Esophagus muscularis mucosa (tissue), 4 donors: Measurements from ENCODE around the gene TOM1L2. TPM values are rescaled to one million over a fixed set of nuclear protein-coding genes. Genes with fewer than 3 reads are reported as not detected.
A peak's percentile ranks its signal among the peaks of the same experiment; 100 is the strongest.

Source experiments
- DNase-seq: peaks from one replicate; pipeline ENCODE4 v3.0.0-alpha.2; 2017; ENCODE audit errors: extremely low spot score
- H3K27ac ChIP-seq, 4 donors: fragments of 200-600 bp; sonication (generic); replicated peaks in 1 of 4; 1 replicate in 3 of 4; 2 replicates in 1 of 4; pipeline ENCODE4 v1.5.1; 2016 to 2019; ENCODE audit warnings: mild to moderate bottlenecking in 1 of 4
- H3K27me3 ChIP-seq, 4 donors: fragments of 200-600 bp; sonication (generic); one replicate each; pipeline versions ENCODE4 v1.5.1 to v1.6.0; 2016 to 2019
- H3K36me3 ChIP-seq, 4 donors: fragments of 200-600 bp; sonication (generic); one replicate each; pipeline ENCODE4 v1.5.1; 2016 to 2019
- H3K4me1 ChIP-seq, 4 donors: fragments of 200-600 bp; sonication (generic); one replicate each; pipeline ENCODE4 v1.5.1; 2016 to 2019
- H3K4me3 ChIP-seq, 4 donors: fragments of 200-600 bp; sonication (generic); 1 replicate in 2 of 4; 2 replicates in 2 of 4; pipeline ENCODE4 v1.5.1; 2016 to 2019; ENCODE audit warnings: mild to moderate bottlenecking in 4 of 4, moderate library complexity in 1 of 4
- H3K9me3 ChIP-seq, 4 donors: fragments of 200-600 bp; sonication (generic); 1 replicate in 3 of 4; 2 replicates in 1 of 4; pipeline ENCODE4 v1.5.1; 2016 to 2019
- CTCF ChIP-seq, 3 experiments: fragments of 200-600 bp in 2 of 3; fragments of 450-650 bp in 1 of 3; sonication (generic) in 2 of 3; IDR thresholded peaks; one replicate each; pipeline ENCODE4 v1.5.1; 2017 to 2019; ENCODE audit warnings: antibody characterized with exemption in 3 of 3, mild to moderate bottlenecking in 2 of 3, moderate library complexity in 1 of 3
- EP300 ChIP-seq: sonication (generic); formaldehyde crosslinking; IDR thresholded peaks from one replicate; pipeline ENCODE4 v1.6.1; 2017; ENCODE audit warnings: antibody characterized with exemption
- POLR2A ChIP-seq: fragments of 450-650 bp; IDR thresholded peaks from one replicate; pipeline ENCODE4 v1.6.1; 2017; ENCODE audit warnings: antibody characterized with exemption, moderate library complexity, mild to moderate bottlenecking, low read depth
- POLR2AphosphoS5 ChIP-seq, 2 donors: sonication (generic); formaldehyde crosslinking; IDR thresholded peaks; one replicate each; pipeline ENCODE4 v1.6.1; 2017; ENCODE audit warnings: antibody characterized with exemption in 2 of 2
- WGBS: methylation state at CpG from one replicate; pipeline ENCODE4 v1.1.5; 2018; 5-methylcytosine and 5-hydroxymethylcytosine counted together
- intact Hi-C: fragments of 100-400 bp; cut with DNase I; formaldehyde crosslinking; loops from one replicate; pipeline ENCODE4 v1.15.1; 2023
- total RNA-seq, 4 donors: library from RNA; depleted of rRNA; stranded (reverse); fragments of >200 nt; gene quantifications; one replicate each; pipeline versions ENCODE4 v1.1.0 to v1.2.1, GENCODE V29; 2016

TOM1L2 gene
- total RNA-seq, 4 donors from 2014 or later: 64.4 to 96.9 (median 75.0) TPM

DNA sequence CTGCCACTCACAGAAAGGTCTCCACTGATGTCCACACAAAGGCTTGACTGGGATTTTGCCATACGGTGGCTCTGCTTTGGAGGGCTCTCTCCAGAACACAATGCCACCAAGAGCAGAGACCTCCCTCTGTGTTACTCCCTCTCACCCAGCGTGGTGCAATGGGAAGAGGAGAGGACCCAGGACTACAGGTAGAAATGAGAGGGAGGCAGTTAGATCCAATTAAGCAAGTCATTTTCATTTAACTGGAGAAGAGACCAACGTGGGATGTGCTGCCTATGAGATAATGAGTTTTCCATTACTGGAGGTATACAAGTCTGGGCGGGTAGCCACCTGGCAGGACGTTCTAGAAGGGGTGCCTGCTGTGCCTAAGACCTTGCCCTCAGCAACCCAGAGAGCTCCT lies 34.2 kb downstream of the TOM1L2 start:
- H3K9me3 ChIP-seq: no peaks in the 10 kb centered on the region
- WGBS: 91% methylated on average over 5 of the region's 5 CpGs
- peaks cover 56 to 72% (median 62%) of the 10 kb centered on the region in 4 donors for H3K4me1 ChIP-seq
- TF ChIP-seq POLR2A (no peak), POLR2AphosphoS5 (IDR thresholded peaks at IDR 0.05) (no peak), CTCF (IDR thresholded peaks at IDR 0.05) (no peak), EP300 (no peak)
- H3K36me3 ChIP-seq: no peaks in the 10 kb centered on the region
- intact Hi-C loops: no loop called here
- no peak overlapping the region for H3K4me3 ChIP-seq
- no peak overlapping the region for H3K27ac ChIP-seq
- DNase-seq: no peak
- H3K27me3 ChIP-seq: no peaks in the 10 kb centered on the region

GRCh38 chr17:17937201-17937853 lies 34.9 kb downstream of the TOM1L2 start:
- Histone ChIP-seq H3K36me3 (no peaks in the 10 kb centered on the region), H3K4me1 (peaks cover 51 to 66% (median 56%) of the 10 kb centered on the region in 4 donors), H3K27me3 (no peaks in the 10 kb centered on the region), H3K27ac (no peak overlapping the region), H3K9me3 (no peaks in the 10 kb centered on the region), H3K4me3 (no peak overlapping the region)
- intact Hi-C loops: no loop called here
- WGBS: 78% methylated on average over 4 of the region's 4 CpGs
- TF ChIP-seq POLR2A (no peak), EP300 (no peak)
- no peak for DNase-seq

DNA sequence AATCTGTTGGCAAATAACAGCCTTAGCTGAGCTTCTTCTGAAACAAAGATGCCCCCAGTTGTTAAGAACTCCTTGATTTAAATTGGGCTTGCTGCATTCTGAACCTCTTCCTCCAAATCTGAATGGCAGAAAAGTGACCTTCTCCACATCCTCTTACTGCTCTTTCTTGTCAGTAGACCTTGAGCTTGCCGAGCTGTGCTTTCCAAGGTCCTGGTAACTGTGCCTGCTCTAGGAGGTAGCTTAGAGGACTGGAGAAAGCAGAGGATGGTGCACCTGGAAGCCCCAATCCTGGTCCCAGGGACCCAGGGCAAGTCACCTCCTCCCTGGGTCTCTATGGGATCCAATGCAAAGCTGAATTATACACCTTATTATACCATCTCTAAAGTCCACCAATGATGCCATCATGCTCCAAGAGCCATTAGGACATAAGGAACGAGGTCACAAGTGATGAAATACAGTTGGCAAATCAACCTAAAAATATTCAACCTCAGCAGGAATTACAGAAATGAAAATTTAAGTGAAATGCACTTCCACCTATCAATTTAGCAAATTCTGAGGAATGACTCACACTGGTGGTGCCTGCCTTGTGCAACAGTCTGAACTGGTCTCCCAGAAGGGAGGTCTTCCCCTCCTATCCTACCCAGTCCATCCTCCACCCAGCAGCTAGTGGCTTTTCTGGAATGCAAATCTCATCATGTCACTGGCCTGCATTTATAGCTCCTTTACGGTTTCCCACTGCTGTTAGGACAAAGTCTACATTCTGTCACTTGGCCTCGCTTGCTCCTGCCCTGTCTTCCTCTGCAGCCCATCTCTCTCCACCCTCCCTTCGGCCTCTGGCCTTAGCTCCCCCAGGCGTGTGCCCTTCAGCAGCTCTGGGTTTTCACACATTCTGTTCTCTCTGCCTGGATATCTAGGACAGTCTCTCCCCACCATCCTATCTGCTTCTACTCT lies 36.6 kb downstream of the TOM1L2 start:
- H3K4me3 ChIP-seq: no peak overlapping the region
- DNase-seq: no peak
- intact Hi-C loops: no loop called here
- no peak overlapping the region for H3K27ac ChIP-seq
- no peaks in the 10 kb centered on the region for H3K9me3 ChIP-seq
- no peaks in the 10 kb centered on the region for H3K27me3 ChIP-seq
- peaks cover 36 to 63% (median 52%) of the 10 kb centered on the region in 4 donors for H3K4me1 ChIP-seq
- WGBS: 74% methylated on average over 6 of the region's 6 CpGs
- TF ChIP-seq CTCF (IDR thresholded peaks at IDR 0.05) (no peak), POLR2AphosphoS5 (IDR thresholded peaks at IDR 0.05) (peak in 1 of 2 donors; percentile 29)
- no peaks in the 10 kb centered on the region for H3K36me3 ChIP-seq

DNA sequence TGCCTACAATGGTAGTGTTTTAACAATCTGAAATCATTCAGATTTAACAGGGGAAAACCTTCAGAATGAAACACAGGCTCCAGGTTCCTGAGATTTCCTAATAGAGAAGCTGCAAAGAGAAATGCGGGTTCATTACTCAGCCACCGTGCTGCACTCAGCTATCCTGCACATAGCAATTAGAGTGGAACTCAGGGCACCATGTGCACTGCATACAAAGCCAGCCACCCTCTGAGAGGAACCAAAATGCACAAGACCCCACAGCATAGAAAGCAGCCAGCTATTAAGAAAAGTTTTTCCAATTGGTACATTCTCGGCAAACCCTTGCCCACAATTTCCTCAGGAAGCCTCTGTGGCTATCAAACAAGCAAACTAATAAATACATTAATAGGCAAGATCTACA lies 37.4 kb downstream of the TOM1L2 start:
- H3K27me3 ChIP-seq: no peaks in the 10 kb centered on the region
- peaks cover 29 to 59% (median 47%) of the 10 kb centered on the region in 4 donors for H3K4me1 ChIP-seq
- DNase-seq: no peak
- TF ChIP-seq POLR2AphosphoS5 (IDR thresholded peaks at IDR 0.05) (no peak), CTCF (IDR thresholded peaks at IDR 0.05) (no peak), POLR2A (no peak), EP300 (no peak)
- no peak overlapping the region for H3K4me3 ChIP-seq
- 82% methylated on average over 3 of the region's 3 CpGs for WGBS
- no peak overlapping the region for H3K27ac ChIP-seq
- H3K9me3 ChIP-seq: no peaks in the 10 kb centered on the region
- H3K36me3 ChIP-seq: no peaks in the 10 kb centered on the region
- intact Hi-C loops: no loop called here

DNA sequence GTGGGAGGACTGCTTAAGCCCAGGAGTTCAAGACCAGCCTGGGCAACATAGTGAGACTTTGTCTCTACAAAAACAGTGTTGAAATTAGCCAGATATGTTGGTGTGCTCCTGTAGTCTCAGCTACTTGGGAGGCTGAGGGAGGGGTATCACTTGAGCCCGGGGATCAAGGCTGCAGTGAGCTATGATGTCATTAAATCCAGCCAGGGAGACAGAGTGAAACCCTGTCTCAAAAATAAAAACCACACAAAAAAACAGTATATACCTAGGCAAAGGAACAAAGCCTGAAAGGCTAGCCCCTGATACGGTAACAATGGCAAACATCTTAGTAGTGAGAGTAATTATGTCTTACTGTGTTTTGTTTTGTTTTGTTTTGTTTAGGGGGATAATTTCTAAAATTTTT lies 38.0 kb downstream of the TOM1L2 start:
- no peak overlapping the region for H3K4me3 ChIP-seq
- no peaks in the 10 kb centered on the region for H3K9me3 ChIP-seq
- H3K36me3 ChIP-seq: no peaks in the 10 kb centered on the region
- DNase-seq: no peak
- intact Hi-C loops: no loop called here
- H3K27ac ChIP-seq: no peak overlapping the region
- WGBS: 83% methylated on average over 2 of the region's 2 CpGs
- TF ChIP-seq EP300 (no peak), POLR2A (no peak), POLR2AphosphoS5 (IDR thresholded peaks at IDR 0.05) (no peak), CTCF (IDR thresholded peaks at IDR 0.05) (no peak)
- H3K4me1 ChIP-seq: peaks cover 35 to 65% (median 49%) of the 10 kb centered on the region in 4 donors
- no peaks in the 10 kb centered on the region for H3K27me3 ChIP-seq
